Mesodermal cell (in vitro differentiated cells): ENCODE data around the gene SYNCRIP.
A peak's percentile ranks its signal among the peaks of the same experiment; 100 is the strongest.
"Not testable (repeated sequence)": the region's sequence is repeated elsewhere in the genome, so short reads cannot be mapped to it uniquely, and the experiment has no call there.

Experiments
- H3K27ac ChIP-seq: 2 replicates; pipeline ENCODE4 v1.7.0; 2013; ENCODE audit warnings: mild to moderate bottlenecking, low read depth, low read length, moderate library complexity; ENCODE audit not compliant: severe bottlenecking
- H3K36me3 ChIP-seq: 2 replicates; pipeline ENCODE4 v1.7.1; 2013; ENCODE audit warnings: mild to moderate bottlenecking, low read length, moderate library complexity; ENCODE audit not compliant: control insufficient read depth, insufficient read depth
- H3K4me1 ChIP-seq: one replicate; pipeline ENCODE4 v1.7.1; 2013; ENCODE audit warnings: mild to moderate bottlenecking, low read length; ENCODE audit not compliant: insufficient read depth, control insufficient read depth, poor library complexity, severe bottlenecking
- H3K4me3 ChIP-seq: 2 replicates; pipeline ENCODE4 v1.7.0; 2013; ENCODE audit warnings: low read length, control low read depth, mild to moderate bottlenecking; ENCODE audit not compliant: insufficient read depth, poor library complexity, severe bottlenecking; ENCODE audit errors: extremely low read depth
- H3K9me3 ChIP-seq: 2 replicates; pipeline ENCODE4 v1.7.1; 2013; ENCODE audit warnings: mild to moderate bottlenecking, low read length, moderate library complexity; ENCODE audit not compliant: control insufficient read depth
- WGBS, 2 experiments: methylation state at CpG; one replicate each; pipeline ENCODE4 v1.1.5; 2013; ENCODE audit warnings: missing lambda C conversion rate in 2 of 2; ENCODE audit not compliant: insufficient coverage in 2 of 2; 5-methylcytosine and 5-hydroxymethylcytosine counted together

Gene SYNCRIP

GRCh38 chr6:85631117-85631516, 11.6 kb downstream of the SYNCRIP start:
- H3K9me3 ChIP-seq, H3K4me3 ChIP-seq, H3K27ac ChIP-seq, H3K4me1 ChIP-seq: not testable (repeated sequence)
- H3K36me3 ChIP-seq: peaks cover 97% of the 10 kb centered on the region
- 98 to 100% methylated on average over 2 to 4 of the region's 5 CpGs for WGBS, 2 experiments

GRCh38 chr6:85628353-85628752, 14.3 kb downstream of the SYNCRIP start:
- Histone ChIP-seq H3K27ac (no peak overlapping the region), H3K4me1 (no peaks in the 10 kb centered on the region), H3K4me3 (no peak overlapping the region), H3K36me3 (peaks cover 97% of the 10 kb centered on the region), H3K9me3 (no peaks in the 10 kb centered on the region)
- WGBS, 2 experiments: 83% methylated on average over 1 of the region's 1 CpG; no CpG with 5 or more reads in 1 of the 2 experiments

GRCh38 chr6:85620308-85620707, 22.4 kb downstream of the SYNCRIP start:
- Histone ChIP-seq H3K9me3 (no peaks in the 10 kb centered on the region), H3K36me3 (peaks cover 92% of the 10 kb centered on the region), H3K4me1 (no peaks in the 10 kb centered on the region), H3K27ac (no peak overlapping the region), H3K4me3 (no peak overlapping the region)
- WGBS, 2 experiments: no CpG with 5 or more reads among the region's 2 CpGs

DNA sequence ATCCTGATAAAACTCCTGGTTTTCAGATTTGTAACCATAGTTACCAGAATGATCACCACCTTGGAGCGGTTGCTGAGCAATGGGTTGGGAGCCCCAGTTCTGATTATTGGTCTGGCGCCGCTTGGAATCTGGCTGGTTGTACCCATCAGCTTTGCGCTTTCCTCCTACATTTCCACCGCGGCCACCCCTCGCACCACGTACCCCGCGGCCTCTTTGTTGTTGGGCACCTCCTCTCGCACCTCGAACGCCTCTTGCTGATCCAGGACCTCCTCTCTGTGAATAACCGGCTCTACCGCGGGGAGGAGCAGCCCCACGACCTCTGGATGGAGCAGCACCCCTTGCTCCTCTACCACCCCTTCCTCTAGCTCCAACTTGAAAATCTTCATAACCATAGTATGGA, 27.9 kb downstream of the SYNCRIP start:
- WGBS, 2 experiments: 97% methylated on average over 15 to 17 of the region's 17 CpGs
- H3K27ac ChIP-seq: no peak overlapping the region
- H3K4me1 ChIP-seq: no peaks in the 10 kb centered on the region
- H3K9me3 ChIP-seq: no peaks in the 10 kb centered on the region
- H3K36me3 ChIP-seq: peaks cover 94% of the 10 kb centered on the region
- H3K4me3 ChIP-seq: no peak overlapping the region

GRCh38 chr6:85612690-85613474, 29.8 kb downstream of the SYNCRIP start:
- no peak overlapping the region for H3K27ac ChIP-seq
- no peak overlapping the region for H3K4me3 ChIP-seq
- peaks cover 94% of the 10 kb centered on the region for H3K36me3 ChIP-seq
- no peaks in the 10 kb centered on the region for H3K9me3 ChIP-seq
- 74 to 100% methylated on average over 2 of the region's 4 CpGs for WGBS, 2 experiments
- no peaks in the 10 kb centered on the region for H3K4me1 ChIP-seq

GRCh38 chr6:85610182-85610895, 32.3 kb downstream of the SYNCRIP start:
- Histone ChIP-seq H3K27ac (no peak overlapping the region), H3K4me3 (no peak overlapping the region), H3K36me3 (peaks cover 81% of the 10 kb centered on the region), H3K9me3 (no peaks in the 10 kb centered on the region), H3K4me1 (no peaks in the 10 kb centered on the region)
- no CpG with 5 or more reads among the region's 2 CpGs for WGBS, 2 experiments

- no peak overlapping the region for H3K4me3 ChIP-seq
- no peak overlapping the region for H3K27ac ChIP-seq
- WGBS, 2 experiments: 100% methylated on average over 1 of the region's 4 CpGs; no CpG with 5 or more reads in 1 of the 2 experiments
- H3K4me1 ChIP-seq: no peaks in the 10 kb centered on the region
- no peaks in the 10 kb centered on the region for H3K9me3 ChIP-seq
- peaks cover 10% of the 10 kb centered on the region for H3K36me3 ChIP-seq
Measured at GRCh38 chr6:85602100-85602499, 40.6 kb downstream of the SYNCRIP start.

DNA sequence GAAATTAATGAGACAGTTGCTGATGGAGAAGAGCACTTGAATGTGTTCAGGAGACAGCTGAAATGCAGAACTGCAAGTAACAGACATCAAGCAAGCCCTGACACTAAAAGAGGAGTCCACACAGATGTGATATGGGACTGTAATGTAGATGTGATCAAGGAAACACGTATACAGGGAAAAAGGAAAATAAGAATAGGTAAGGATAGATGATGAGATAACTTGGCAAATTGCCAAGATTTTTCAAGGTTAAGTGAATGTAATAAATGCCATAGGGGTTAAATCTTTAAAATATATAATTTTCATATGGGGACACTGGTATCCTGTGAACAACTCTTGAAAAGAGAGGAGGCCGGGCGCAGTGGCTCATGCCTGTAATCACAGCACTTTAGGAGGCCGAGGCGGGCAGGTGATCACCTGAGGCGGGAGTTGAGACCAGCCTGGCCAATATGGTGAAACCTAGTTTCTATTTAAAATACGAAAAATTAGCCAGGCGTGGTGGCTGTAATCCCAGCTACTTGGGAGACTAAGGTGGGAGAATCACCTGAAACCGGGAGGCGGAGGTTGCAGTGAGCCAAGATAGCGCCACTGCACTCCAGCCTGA, 41.9 kb downstream of the SYNCRIP start:
- H3K9me3 ChIP-seq: no peaks in the 10 kb centered on the region
- no peak overlapping the region for H3K27ac ChIP-seq
- H3K4me3 ChIP-seq: no peak overlapping the region
- 94 to 95% methylated on average over 7 to 11 of the region's 11 CpGs for WGBS, 2 experiments
- peaks cover 8% of the 10 kb centered on the region for H3K36me3 ChIP-seq
- H3K4me1 ChIP-seq: no peaks in the 10 kb centered on the region

DNA sequence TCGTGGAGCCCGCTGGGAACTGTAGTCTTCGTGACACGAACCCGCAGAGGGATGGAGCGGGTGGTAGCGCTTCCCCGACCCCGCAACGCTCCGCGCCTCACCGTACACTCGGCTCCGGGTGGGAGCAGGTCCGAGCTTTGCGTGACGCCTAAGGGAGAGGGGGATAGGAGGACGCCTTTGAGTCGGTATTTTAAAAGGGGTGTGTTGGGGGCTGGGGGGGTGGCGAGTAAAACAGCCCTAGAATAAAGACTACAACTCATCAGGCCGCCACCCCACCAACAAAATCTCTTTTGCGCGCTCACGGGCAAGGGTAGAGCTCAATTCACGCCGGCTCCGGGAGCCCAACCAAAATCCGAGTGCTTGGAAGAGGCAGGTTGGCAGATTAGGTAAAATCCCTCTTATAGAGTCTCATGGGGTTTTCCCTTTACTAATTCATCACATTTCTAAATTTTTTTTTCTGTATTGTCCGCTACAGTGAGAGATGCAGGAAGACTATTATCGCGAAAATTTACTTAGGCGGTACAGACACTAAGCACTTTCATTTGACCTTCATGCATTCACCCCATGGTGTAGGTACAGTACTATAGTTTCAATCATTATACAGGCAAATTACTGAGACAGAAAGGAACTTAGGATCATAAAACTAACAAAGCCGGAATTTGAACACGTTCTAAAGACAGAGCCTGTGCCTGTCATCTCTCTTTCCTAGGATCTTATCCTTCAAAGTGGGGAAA, 48.3 kb downstream of the SYNCRIP start:
- no peaks in the 10 kb centered on the region for H3K9me3 ChIP-seq
- H3K27ac ChIP-seq: peak overlapping the region; percentile 92
- no peaks in the 10 kb centered on the region for H3K4me1 ChIP-seq
- peak overlapping the region; percentile 66 for H3K4me3 ChIP-seq
- no peaks in the 10 kb centered on the region for H3K36me3 ChIP-seq
- WGBS, 2 experiments: 3% methylated on average over 12 to 25 of the region's 35 CpGs

DNA sequence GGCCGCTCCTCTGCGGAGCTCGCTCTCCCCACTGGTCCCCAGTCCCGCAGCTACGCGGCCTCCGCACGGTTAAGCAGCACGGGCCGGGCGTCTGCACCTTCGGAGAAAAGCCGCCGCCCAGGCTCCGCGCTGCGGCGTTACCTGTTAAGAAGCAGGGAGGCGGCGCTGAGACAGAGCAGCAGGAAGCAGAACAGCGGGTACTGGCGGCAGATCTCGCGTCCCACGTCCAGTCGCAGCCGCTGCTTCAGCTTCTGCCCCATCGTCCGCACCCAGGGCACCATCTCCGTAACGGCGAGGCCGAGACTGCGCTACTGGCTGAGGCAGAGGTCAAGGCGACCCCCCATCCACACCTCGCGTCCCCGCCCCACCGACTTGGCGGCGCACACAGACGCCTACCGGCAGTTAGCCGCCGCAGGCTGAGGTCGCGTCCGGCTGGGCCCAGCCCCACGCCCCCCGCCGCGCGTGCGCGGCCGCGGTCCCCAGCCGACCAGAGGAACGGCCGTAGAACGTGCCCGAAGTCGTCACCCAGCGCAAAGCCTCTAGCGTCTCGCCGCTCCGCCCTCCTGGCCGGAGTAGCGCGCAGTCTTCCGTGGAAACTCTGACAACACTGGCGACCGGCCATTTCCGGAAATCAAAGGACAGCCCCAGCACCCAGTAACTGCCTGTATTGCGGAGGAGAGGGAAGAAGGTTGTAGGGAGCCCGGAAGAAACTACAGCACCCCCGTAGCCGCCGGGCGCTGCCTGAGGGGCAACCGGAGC, 49.1 kb downstream of the SYNCRIP start, which contains the start of gene SNX14:
TSS of gene SNX14 (minus strand) at position 421 of the 759 bp plus-strand sequence. CDS start at position 281, 140 bp downstream.
- WGBS, 2 experiments: 0% methylated on average over 47 to 63 of the region's 82 CpGs
- no peaks in the 10 kb centered on the region for H3K4me1 ChIP-seq
- peak within 1 kb of the TSS; percentile 66 for H3K4me3 ChIP-seq
- H3K9me3 ChIP-seq: no peaks in the 10 kb centered on the region
- peaks cover 6% of the 10 kb centered on the region for H3K36me3 ChIP-seq
- H3K27ac ChIP-seq: peak within 1 kb of the TSS; percentile 92
